NCI-H460 (cell line): ENCODE results near the gene WDR38. TPM values are rescaled to one million over a fixed set of nuclear protein-coding genes. Genes with fewer than 3 reads are reported as not detected.

Experiments
- small RNA-seq, 2 experiments: library from RNA; depleted of rRNA; stranded (forward); fragments of <200 nt; gene quantifications; one replicate each; pipeline ENCODE3, GENCODE V24; 2014
- total RNA-seq: library from RNA; depleted of rRNA; stranded (reverse); fragments of >200 nt; shearing (Covaris generic); gene quantifications from 2 replicates; pipeline ENCODE4 v1.2.3, GENCODE V29; 2014; rRNA removed

The WDR38 gene
- total RNA-seq, 1 experiment from 2014 or later, result not detected

Small RNA genes within 50 kb of the gene (small RNA-seq; reads per million reads assigned to genes)
- gene RNU4-82P, result 0 to 0.35 reads per million in 2 experiments

Other genes with a start within 250 kb of the WDR38 start
- 0.89 and 0.98 TPM in 2 replicates for gene NR6A1, start 82.1 kb upstream of the WDR38 start, total RNA-seq
- 60.6 and 63.6 TPM in 2 replicates for gene OLFML2A, start 76.3 kb upstream of the WDR38 start, total RNA-seq
- 2,661 and 3,579 TPM in 2 replicates for gene RPL35, start 8.5 kb downstream of the WDR38 start, total RNA-seq
- 49.0 and 62.0 TPM in 2 replicates for gene ARPC5L, start 8.7 kb downstream of the WDR38 start, total RNA-seq
- gene GOLGA1, start 87.6 kb downstream of the WDR38 start, total RNA-seq, result 15.2 and 16.6 TPM in 2 replicates